Adipose tissue (tissue), 3 donors: ENCODE measurements around the gene NETO2. TPM values are rescaled to one million over a fixed set of nuclear protein-coding genes. Genes with fewer than 3 reads are reported as not detected.

Source experiments
- H3K27ac ChIP-seq: one replicate; pipeline ENCODE4 v1.5.1; 2013; ENCODE audit warnings: low read depth, low read length
- WGBS, 3 donors: extraction: QIAGEN DNeasy Blood & Tissue Kit; methylation state at CpG; one replicate each; pipeline ENCODE4 v1.1.7; 2013; 5-methylcytosine and 5-hydroxymethylcytosine counted together
- polyA plus RNA-seq, 3 donors: library from polyadenylated mRNA; stranded (reverse); fragments of 200-250 nt; gene quantifications; one replicate each; pipeline ENCODE4 v1.2.3, GENCODE V29; 2013
- donor health status: healthy with polysubstance abuse.
- donor health status: Bipolar disorder and iron deficiency.
- donor health status: healthy.

Gene NETO2
- polyA plus RNA-seq, 3 donors = 1.1 to 3.0 (median 1.4) TPM

GRCh38 chr16:47034455-47034854 is 109.3 kb downstream of the NETO2 start:
- WGBS, 3 donors = 80 to 90% (median 88%) methylated on average over 2 of the region's 2 CpGs
- H3K27ac ChIP-seq = no peak overlapping the region

- 90 to 95% (median 93%) methylated on average over 3 of the region's 3 CpGs for WGBS, 3 donors
- H3K27ac ChIP-seq = no peak overlapping the region
Observed at GRCh38 chr16:47033176-47033575, 110.6 kb downstream of the NETO2 start.

- 87 to 90% (median 87%) methylated on average over 3 of the region's 3 CpGs for WGBS, 3 donors
- H3K27ac ChIP-seq = no peak overlapping the region
Observed at GRCh38 chr16:47029724-47030123, 114.0 kb downstream of the NETO2 start.

- H3K27ac ChIP-seq = no peak overlapping the region
- 53 to 84% (median 70%) methylated on average over 6 of the region's 6 CpGs for WGBS, 3 donors
Observed at GRCh38 chr16:47028767-47029377, 114.9 kb downstream of the NETO2 start.

Other genes with a start within 250 kb of the NETO2 start
- gene DNAJA2, start 170.3 kb downstream of the NETO2 start, polyA plus RNA-seq = 10 to 100 TPM; 17.0 to 43.3 (median 37.1) TPM